ENCODE results near the gene LIPC. TPM values are rescaled to one million over a fixed set of nuclear protein-coding genes. Genes with fewer than 3 reads are reported as not detected.

LIPC gene
- total and polyA plus RNA-seq, 7 donors: 0.36 to 3.0 (median 0.83) TPM; not detected in 2

DNA sequence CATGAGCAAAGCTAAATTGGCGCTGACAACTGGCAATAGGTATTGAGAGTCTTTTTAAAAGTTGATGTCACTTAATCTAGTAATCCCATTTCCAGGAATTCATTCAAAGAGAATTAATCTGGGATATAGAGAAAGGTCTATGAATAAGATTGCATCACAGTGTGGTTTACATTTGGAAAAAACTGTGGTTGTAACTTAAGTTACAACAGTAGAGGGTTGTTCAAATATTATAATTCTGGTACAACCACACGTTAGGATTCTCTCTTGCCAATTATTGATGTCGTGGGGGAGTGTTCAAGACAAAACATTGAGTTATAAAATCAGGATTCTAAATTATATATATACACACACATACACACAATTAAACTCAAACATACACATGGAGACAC, 79.8 kb downstream of the LIPC start:
- Histone ChIP-seq H3K4me1 (no peaks in the 10 kb centered on the region), H3K36me3 (no peaks in the 10 kb centered on the region), H3K9me3 (no peaks in the 10 kb centered on the region), H3K4me3 (no peak overlapping the region), H3K27ac (no peak overlapping the region), H3K27me3 (no peaks in the 10 kb centered on the region)
- no peak for DNase-seq
- TF ChIP-seq POLR2A (IDR thresholded peaks at IDR 0.05) (no peak), EP300 (IDR thresholded peaks at IDR 0.05) (no peak), POLR2AphosphoS5 (IDR thresholded peaks at IDR 0.05) (no peak)
- TF ChIP-seq, protein P1, sequence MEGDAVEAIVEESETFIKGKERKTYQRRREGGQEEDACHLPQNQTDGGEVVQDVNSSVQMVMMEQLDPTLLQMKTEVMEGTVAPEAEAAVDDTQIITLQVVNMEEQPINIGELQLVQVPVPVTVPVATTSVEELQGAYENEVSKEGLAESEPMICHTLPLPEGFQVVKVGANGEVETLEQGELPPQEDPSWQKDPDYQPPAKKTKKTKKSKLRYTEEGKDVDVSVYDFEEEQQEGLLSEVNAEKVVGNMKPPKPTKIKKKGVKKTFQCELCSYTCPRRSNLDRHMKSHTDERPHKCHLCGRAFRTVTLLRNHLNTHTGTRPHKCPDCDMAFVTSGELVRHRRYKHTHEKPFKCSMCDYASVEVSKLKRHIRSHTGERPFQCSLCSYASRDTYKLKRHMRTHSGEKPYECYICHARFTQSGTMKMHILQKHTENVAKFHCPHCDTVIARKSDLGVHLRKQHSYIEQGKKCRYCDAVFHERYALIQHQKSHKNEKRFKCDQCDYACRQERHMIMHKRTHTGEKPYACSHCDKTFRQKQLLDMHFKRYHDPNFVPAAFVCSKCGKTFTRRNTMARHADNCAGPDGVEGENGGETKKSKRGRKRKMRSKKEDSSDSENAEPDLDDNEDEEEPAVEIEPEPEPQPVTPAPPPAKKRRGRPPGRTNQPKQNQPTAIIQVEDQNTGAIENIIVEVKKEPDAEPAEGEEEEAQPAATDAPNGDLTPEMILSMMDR (IDR thresholded peaks at IDR 0.05): no peak
- intact Hi-C loops (cut with DNase I): no loop called here
- 80% methylated on average over 3 of the region's 3 CpGs for WGBS, 2 donors

GRCh38 chr15:58512522-58512921, 80.7 kb downstream of the LIPC start:
- 87 to 89% methylated on average over 10 of the region's 10 CpGs for WGBS, 2 donors
- intact Hi-C loops (cut with DNase I): no loop called here
- no peaks in the 10 kb centered on the region for H3K27me3 ChIP-seq

DNA sequence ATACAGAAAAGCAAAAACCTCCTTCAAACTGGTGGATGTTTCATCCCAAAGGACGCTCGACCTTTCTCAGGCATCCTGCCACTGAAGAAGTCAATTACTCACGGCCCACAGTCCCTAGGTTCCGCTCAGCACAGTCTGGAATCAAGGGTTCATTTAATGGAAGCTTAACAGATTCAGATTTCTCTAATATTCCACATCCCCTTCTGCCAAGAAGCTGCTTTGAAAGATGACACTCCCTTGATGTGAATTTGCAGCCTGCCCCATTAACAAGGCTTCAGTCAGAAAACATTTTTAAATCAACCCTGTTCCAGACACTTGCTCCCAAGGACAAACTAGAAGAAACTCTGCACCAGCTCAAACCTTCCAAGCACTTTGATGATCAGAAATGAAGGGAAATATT, 81.2 kb downstream of the LIPC start:
- Histone ChIP-seq H3K9me3 (no peaks in the 10 kb centered on the region), H3K4me3 (no peak overlapping the region), H3K27ac (no peak overlapping the region), H3K36me3 (no peaks in the 10 kb centered on the region), H3K27me3 (no peaks in the 10 kb centered on the region), H3K4me1 (peaks cover 0 to 3% (median 0%) of the 10 kb centered on the region in 4 donors)
- intact Hi-C loops (cut with DNase I): no loop called here
- 91 to 97% methylated on average over 4 of the region's 4 CpGs for WGBS, 2 donors
- TF ChIP-seq POLR2A (IDR thresholded peaks at IDR 0.05) (no peak), EP300 (IDR thresholded peaks at IDR 0.05) (no peak), POLR2AphosphoS5 (IDR thresholded peaks at IDR 0.05) (no peak)
- TF ChIP-seq, protein P1 (IDR thresholded peaks at IDR 0.05): no peak
- DNase-seq: no peak

More at GRCh38 chr15:58512522-58512921, 80.7 kb downstream of the LIPC start:
- no peaks in the 10 kb centered on the region for H3K9me3 ChIP-seq
- TF ChIP-seq, protein P1 (IDR thresholded peaks at IDR 0.05): no peak
- TF ChIP-seq POLR2AphosphoS5 (IDR thresholded peaks at IDR 0.05) (no peak), POLR2A (IDR thresholded peaks at IDR 0.05) (no peak), EP300 (IDR thresholded peaks at IDR 0.05) (no peak)
- no peak overlapping the region for H3K4me3 ChIP-seq
- H3K36me3 ChIP-seq: no peaks in the 10 kb centered on the region
- no peaks in the 10 kb centered on the region for H3K4me1 ChIP-seq
- no peak for DNase-seq
- H3K27ac ChIP-seq: no peak overlapping the region

GRCh38 chr15:58513726-58514336, 82.0 kb downstream of the LIPC start:
- no peak for DNase-seq
- Histone ChIP-seq H3K4me1 (peaks cover 0 to 10% (median 0%) of the 10 kb centered on the region in 4 donors), H3K27ac (no peak overlapping the region), H3K36me3 (no peaks in the 10 kb centered on the region), H3K9me3 (no peaks in the 10 kb centered on the region), H3K4me3 (no peak overlapping the region), H3K27me3 (no peaks in the 10 kb centered on the region)
- TF ChIP-seq POLR2AphosphoS5 (IDR thresholded peaks at IDR 0.05): no peak
- TF ChIP-seq EP300 (IDR thresholded peaks at IDR 0.05): no peak
- TF ChIP-seq POLR2A (IDR thresholded peaks at IDR 0.05): no peak
- TF ChIP-seq, protein P1 (IDR thresholded peaks at IDR 0.05): no peak
- WGBS, 2 donors: 61 to 81% methylated on average over 10 of the region's 10 CpGs
- intact Hi-C loops (cut with DNase I): no loop called here

DNA sequence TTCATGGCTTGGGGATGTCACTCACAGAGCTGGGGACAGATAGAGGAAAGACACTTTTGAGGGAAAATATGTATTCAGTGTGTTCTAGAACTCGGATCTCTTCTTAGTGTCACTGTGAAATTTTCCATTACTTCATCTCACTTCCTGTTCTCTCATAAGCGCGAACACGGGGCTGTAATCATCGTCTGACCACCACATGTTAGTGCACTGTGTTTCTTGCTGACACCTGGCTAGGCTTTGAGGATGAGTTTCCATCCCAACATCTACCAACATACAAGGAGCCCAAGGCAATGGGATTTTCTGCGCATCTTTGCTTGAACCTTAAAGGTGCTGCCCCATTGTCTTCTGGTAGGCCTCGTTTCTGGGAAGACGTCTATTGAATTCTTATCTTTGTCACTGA, 84.0 kb downstream of the LIPC start:
- intact Hi-C loops (cut with DNase I): no loop called here
- no peaks in the 10 kb centered on the region for H3K9me3 ChIP-seq
- H3K36me3 ChIP-seq: no peaks in the 10 kb centered on the region
- DNase-seq: no peak
- WGBS, 2 donors: 62 to 87% methylated on average over 8 of the region's 8 CpGs
- H3K27me3 ChIP-seq: no peaks in the 10 kb centered on the region
- no peak for TF ChIP-seq POLR2AphosphoS5 (IDR thresholded peaks at IDR 0.05)
- TF ChIP-seq, protein P1 (IDR thresholded peaks at IDR 0.05): no peak
- TF ChIP-seq EP300 (IDR thresholded peaks at IDR 0.05): no peak
- TF ChIP-seq POLR2A (IDR thresholded peaks at IDR 0.05): no peak
- no peak overlapping the region for H3K4me3 ChIP-seq
- peaks cover 0 to 10% (median 0%) of the 10 kb centered on the region in 4 donors for H3K4me1 ChIP-seq
- no peak overlapping the region for H3K27ac ChIP-seq

Data from sigmoid colon (tissue), 7 donors.